Mesenchymal stem cell (in vitro differentiated cells and primary cell): ENCODE measurements around the gene PMEPA1.

Source experiments
- DNase-seq: peaks from one replicate; pipeline ENCODE4 v3.0.0-alpha.2; 2013
- H2AFZ ChIP-seq: one replicate; pipeline ENCODE4 v1.6.1; 2013; ENCODE audit warnings: low read depth, mild to moderate bottlenecking, control low read depth, inconsistent platforms, low read length, moderate library complexity
- H2AK5ac ChIP-seq: 2 replicates; pipeline ENCODE4 v1.6.1; 2013; ENCODE audit warnings: low read length, moderate library complexity, mild to moderate bottlenecking, inconsistent platforms; ENCODE audit not compliant: severe bottlenecking
- H2BK120ac ChIP-seq: one replicate; pipeline ENCODE4 v1.6.1; 2013; ENCODE audit warnings: low read depth, mild to moderate bottlenecking, inconsistent platforms, low read length, moderate library complexity
- H2BK12ac ChIP-seq, 2 experiments: one replicate each; pipeline ENCODE4 v1.6.1; 2013; ENCODE audit warnings: inconsistent platforms in 2 of 2, low read length in 2 of 2, mild to moderate bottlenecking in 2 of 2, moderate library complexity in 2 of 2, control low read depth in 1 of 2
- H2BK15ac ChIP-seq: one replicate; pipeline ENCODE4 v1.6.1; 2013; ENCODE audit warnings: mild to moderate bottlenecking, low read depth, inconsistent platforms; ENCODE audit not compliant: poor library complexity, severe bottlenecking
- H2BK5ac ChIP-seq: 2 replicates; pipeline ENCODE4 v1.6.1; 2013; ENCODE audit warnings: low read depth, mild to moderate bottlenecking, low read length, control low read depth, inconsistent platforms; ENCODE audit not compliant: poor library complexity, severe bottlenecking
- H3K14ac ChIP-seq, 2 experiments: one replicate each; pipeline ENCODE4 v1.6.1; 2013; ENCODE audit warnings: inconsistent platforms in 2 of 2, low read length in 2 of 2, control low read depth in 1 of 2, mild to moderate bottlenecking in 1 of 2, moderate library complexity in 1 of 2
- H3K18ac ChIP-seq, 2 experiments: one replicate each; pipeline ENCODE4 v1.6.1; 2013; ENCODE audit warnings: inconsistent platforms in 2 of 2, low read length in 2 of 2, control low read depth in 1 of 2, low read depth in 1 of 2, mild to moderate bottlenecking in 1 of 2
- H3K23ac ChIP-seq, 2 experiments: one replicate each; pipeline ENCODE4 v1.6.1; 2013; ENCODE audit warnings: inconsistent platforms in 2 of 2, low read length in 2 of 2, mild to moderate bottlenecking in 2 of 2, moderate library complexity in 2 of 2, control low read depth in 1 of 2
- H3K27ac ChIP-seq: 2 replicates; pipeline ENCODE4 v1.5.1; 2013; ENCODE audit warnings: mild to moderate bottlenecking, moderate library complexity, low read length, control low read depth, inconsistent platforms; ENCODE audit not compliant: poor library complexity, severe bottlenecking
- H3K27me3 ChIP-seq, 2 experiments: 2 replicates each; pipeline versions ENCODE4 v1.6.1 to v1.7.0; 2013; ENCODE audit warnings: low read length in 2 of 2, mild to moderate bottlenecking in 2 of 2, moderate library complexity in 2 of 2, control low read depth in 1 of 2, inconsistent platforms in 1 of 2; ENCODE audit not compliant: control insufficient read depth in 1 of 2, insufficient read depth in 1 of 2
- H3K36me3 ChIP-seq, 2 experiments: 2 replicates each; pipeline versions ENCODE4 v1.6.1 to v1.7.0; 2013; ENCODE audit warnings: low read length in 2 of 2, control low read depth in 1 of 2, inconsistent platforms in 1 of 2, low read depth in 1 of 2, mild to moderate bottlenecking in 1 of 2; ENCODE audit not compliant: insufficient read depth in 2 of 2, control insufficient read depth in 1 of 2
- H3K4ac ChIP-seq, 2 experiments: one replicate each; pipeline ENCODE4 v1.6.1; 2013; ENCODE audit warnings: inconsistent platforms in 2 of 2, low read length in 2 of 2, mild to moderate bottlenecking in 2 of 2, moderate library complexity in 2 of 2, control low read depth in 1 of 2, low read depth in 1 of 2
- H3K4me1 ChIP-seq: 2 replicates; pipeline ENCODE4 v1.6.1; 2013; ENCODE audit warnings: low read depth, low read length, control low read depth; ENCODE audit not compliant: control insufficient read depth, insufficient read depth
- H3K4me2 ChIP-seq: 2 replicates; pipeline ENCODE4 v1.6.1; 2013; ENCODE audit warnings: low read length, mild to moderate bottlenecking, inconsistent platforms; ENCODE audit not compliant: poor library complexity, severe bottlenecking
- H3K4me3 ChIP-seq, 2 experiments: 2 replicates each; pipeline versions ENCODE4 v1.5.1 to v1.7.0; 2013; ENCODE audit warnings: low read length in 2 of 2, mild to moderate bottlenecking in 2 of 2, control low read depth in 1 of 2, low read depth in 1 of 2; ENCODE audit not compliant: insufficient read depth in 1 of 2
- H3K79me1 ChIP-seq: replicated peaks from 2 replicates; pipeline ENCODE4 v1.6.1; 2013; ENCODE audit warnings: mild to moderate bottlenecking, control low read depth, low read length, inconsistent platforms; ENCODE audit not compliant: poor library complexity, severe bottlenecking
- H3K9ac ChIP-seq: 2 replicates; pipeline ENCODE4 v1.7.0; 2013; ENCODE audit warnings: mild to moderate bottlenecking, low read length, moderate library complexity
- H3K9me3 ChIP-seq: 2 replicates; pipeline ENCODE4 v1.7.0; 2013; ENCODE audit warnings: mild to moderate bottlenecking, low read length; ENCODE audit not compliant: control insufficient read depth
- H4K8ac ChIP-seq: one replicate; pipeline ENCODE4 v1.6.1; 2013; ENCODE audit warnings: inconsistent platforms, mild to moderate bottlenecking, low read length, moderate library complexity
- H4K91ac ChIP-seq: one replicate; pipeline ENCODE4 v1.6.1; 2013; ENCODE audit warnings: mild to moderate bottlenecking, low read length, inconsistent platforms
- WGBS: methylation state at CpG from one replicate; pipeline ENCODE4 v1.1.7; 2013; ENCODE audit warnings: mixed read lengths; 5-methylcytosine and 5-hydroxymethylcytosine counted together

PMEPA1 gene

GRCh38 chr20:57749869-57750268, 40.1 kb upstream of the PMEPA1 start:
- Histone ChIP-seq H3K27ac (no peak overlapping the region), H3K4me3 (no peak overlapping the region), H2BK12ac (no peak overlapping the region), H3K36me3 (no peaks in the 10 kb centered on the region), H4K8ac (no peak overlapping the region), H3K4me1 (peaks cover 13% of the 10 kb centered on the region), H2BK120ac (no peak overlapping the region), H3K4me2 (no peak overlapping the region), H3K18ac (no peak overlapping the region), H3K27me3 (peaks cover 15 to 64% of the 10 kb centered on the region in 2 experiments), H3K9ac (no peak overlapping the region), H2AK5ac (no peak overlapping the region), H3K4ac (no peak overlapping the region), H3K9me3 (peaks cover 6% of the 10 kb centered on the region), H2BK15ac (no peak overlapping the region), H2AFZ (no peak overlapping the region), H3K79me1 (no peaks in the 10 kb centered on the region), H2BK5ac (no peak overlapping the region), H4K91ac (no peak overlapping the region), H3K14ac (no peak overlapping the region), H3K23ac (no peak overlapping the region)
- WGBS = 86% methylated on average over 7 of the region's 7 CpGs
- DNase-seq = no peak

GRCh38 chr20:57749131-57749690, 39.4 kb upstream of the PMEPA1 start:
- H2BK120ac ChIP-seq = no peak overlapping the region
- H2AK5ac ChIP-seq = no peak overlapping the region
- H3K36me3 ChIP-seq = no peaks in the 10 kb centered on the region
- no peak overlapping the region for H3K23ac ChIP-seq
- no peak overlapping the region for H4K8ac ChIP-seq
- no peak overlapping the region for H3K27ac ChIP-seq
- no peak overlapping the region for H3K18ac ChIP-seq
- no peak overlapping the region for H4K91ac ChIP-seq
- H3K4ac ChIP-seq = no peak overlapping the region
- H3K9me3 ChIP-seq = peaks cover 6% of the 10 kb centered on the region
- H3K9ac ChIP-seq = no peak overlapping the region
- H3K4me3 ChIP-seq = peak overlapping the region in 1 of 2 experiments; percentile 72
- H2AFZ ChIP-seq = no peak overlapping the region
- peaks cover 13% of the 10 kb centered on the region for H3K4me1 ChIP-seq
- no peak overlapping the region for H3K14ac ChIP-seq
- no peaks in the 10 kb centered on the region for H3K79me1 ChIP-seq
- H2BK15ac ChIP-seq = no peak overlapping the region
- no peak overlapping the region for H2BK12ac ChIP-seq
- WGBS = 82% methylated on average over 13 of the region's 13 CpGs
- no peak for DNase-seq
- no peak overlapping the region for H3K4me2 ChIP-seq
- peaks cover 15 to 63% of the 10 kb centered on the region in 2 experiments for H3K27me3 ChIP-seq
- H2BK5ac ChIP-seq = no peak overlapping the region

- H3K4me3 ChIP-seq = peak overlapping the region in 1 of 2 experiments; percentile 72
- peaks cover 6% of the 10 kb centered on the region for H3K9me3 ChIP-seq
- no peak overlapping the region for H3K23ac ChIP-seq
- H2BK5ac ChIP-seq = no peak overlapping the region
- H3K27me3 ChIP-seq = peaks cover 13 to 66% of the 10 kb centered on the region in 2 experiments
- no peak overlapping the region for H3K18ac ChIP-seq
- no peak overlapping the region for H3K9ac ChIP-seq
- no peak overlapping the region for H3K14ac ChIP-seq
- 87% methylated on average over 29 of the region's 29 CpGs for WGBS
- H4K91ac ChIP-seq = no peak overlapping the region
- no peak overlapping the region for H2AFZ ChIP-seq
- no peaks in the 10 kb centered on the region for H3K79me1 ChIP-seq
- H3K36me3 ChIP-seq = no peaks in the 10 kb centered on the region
- H4K8ac ChIP-seq = no peak overlapping the region
- H3K4me1 ChIP-seq = peaks cover 13% of the 10 kb centered on the region
- H3K27ac ChIP-seq = no peak overlapping the region
- H2AK5ac ChIP-seq = no peak overlapping the region
- peak; percentile 13 for DNase-seq
- peak overlapping the region; percentile 31 for H3K4me2 ChIP-seq
- H2BK15ac ChIP-seq = no peak overlapping the region
- no peak overlapping the region for H3K4ac ChIP-seq
- no peak overlapping the region for H2BK12ac ChIP-seq
- no peak overlapping the region for H2BK120ac ChIP-seq
Measured at GRCh38 chr20:57748601-57749130, 38.9 kb upstream of the PMEPA1 start.

GRCh38 chr20:57747861-57748481, 38.2 kb upstream of the PMEPA1 start:
- no peak for DNase-seq
- H3K9me3 ChIP-seq = peaks cover 6% of the 10 kb centered on the region
- no peak overlapping the region for H3K4me2 ChIP-seq
- peaks cover 13% of the 10 kb centered on the region for H3K4me1 ChIP-seq
- no peak overlapping the region for H3K18ac ChIP-seq
- 81% methylated on average over 17 of the region's 18 CpGs for WGBS
- no peak overlapping the region for H4K8ac ChIP-seq
- H2BK15ac ChIP-seq = no peak overlapping the region
- H3K36me3 ChIP-seq = no peaks in the 10 kb centered on the region
- no peak overlapping the region for H2BK12ac ChIP-seq
- H2AK5ac ChIP-seq = no peak overlapping the region
- no peak overlapping the region for H4K91ac ChIP-seq
- H3K79me1 ChIP-seq = no peaks in the 10 kb centered on the region
- no peak overlapping the region for H2BK5ac ChIP-seq
- H3K4me3 ChIP-seq = peak overlapping the region in 1 of 2 experiments; percentile 72
- H3K9ac ChIP-seq = no peak overlapping the region
- H3K23ac ChIP-seq = no peak overlapping the region
- H3K27ac ChIP-seq = no peak overlapping the region
- no peak overlapping the region for H2AFZ ChIP-seq
- H3K27me3 ChIP-seq = peaks cover 9 to 65% of the 10 kb centered on the region in 2 experiments
- H3K4ac ChIP-seq = no peak overlapping the region
- no peak overlapping the region for H2BK120ac ChIP-seq
- H3K14ac ChIP-seq = no peak overlapping the region
